Measurements from ENCODE around the gene TRAF1.

TRAF1 gene

GRCh38 chr9:120924698-120925534 lies 1.7 kb downstream of the TRAF1 start:
- no peak for DNase-seq (ENCODE audit: low read depth in 2 of 2)

DNA sequence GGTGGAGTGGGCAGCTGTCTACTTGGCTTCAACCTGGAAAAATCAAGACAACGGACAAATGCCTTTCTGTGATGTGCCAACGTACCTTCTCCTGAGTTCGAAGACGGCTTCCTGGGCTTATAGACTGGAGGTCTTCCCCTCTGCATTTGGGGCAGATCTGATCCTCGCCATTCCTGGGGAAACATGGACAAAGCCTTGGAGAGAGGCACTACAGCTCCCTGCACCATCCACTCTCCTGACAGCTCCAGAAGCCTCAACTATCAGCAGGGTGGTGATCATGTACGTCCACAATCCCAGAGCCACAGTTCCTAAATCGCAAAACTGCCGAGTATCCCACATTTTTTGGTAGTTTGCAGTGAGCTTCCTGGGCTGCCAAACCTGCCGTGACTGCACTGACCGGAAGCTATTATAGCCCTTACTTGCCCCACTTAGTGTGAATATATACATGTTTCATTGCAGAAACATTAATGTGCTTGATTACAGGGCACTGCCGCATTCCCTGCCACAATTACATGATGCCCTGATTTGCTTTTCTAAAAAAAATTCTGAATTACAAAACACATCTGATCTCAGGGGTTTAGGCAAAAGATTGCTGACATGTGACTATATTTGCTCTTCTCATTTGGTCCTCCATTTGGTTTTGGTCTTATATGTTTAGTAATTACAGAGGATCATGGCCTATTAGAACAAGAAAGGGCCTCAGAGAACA lies 2.8 kb downstream of the TRAF1 start:
- DNase-seq (ENCODE audit: low read depth in 2 of 2): no peak

- DNase-seq (ENCODE audit: low read depth in 2 of 2): no peak
Measured at GRCh38 chr9:120922404-120923195, 4.0 kb downstream of the TRAF1 start.

GRCh38 chr9:120921661-120922181 lies 4.9 kb downstream of the TRAF1 start:
- no peak for DNase-seq (ENCODE audit: low read depth in 2 of 2)

DNA sequence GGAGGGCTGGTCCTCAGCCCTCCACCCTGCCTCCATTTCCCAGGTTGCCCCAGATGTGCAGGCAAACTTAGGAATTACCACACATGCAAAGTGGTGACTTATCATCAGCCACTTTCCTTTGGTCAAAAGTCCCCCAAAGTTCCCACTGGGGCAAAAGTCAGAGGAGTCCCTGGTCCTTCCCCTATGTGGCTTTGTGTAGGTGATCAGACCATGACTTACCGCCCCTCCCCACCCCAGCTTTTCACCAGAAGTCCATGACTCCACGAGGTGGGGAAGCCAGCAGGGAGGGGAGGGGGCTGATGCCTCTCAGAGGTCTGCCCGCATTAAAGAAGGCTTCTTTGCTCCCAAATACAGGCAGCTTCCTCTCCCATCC lies 5.8 kb downstream of the TRAF1 start:
- no peak for DNase-seq (ENCODE audit: low read depth in 2 of 2)

- no peak for DNase-seq (ENCODE audit: low read depth in 2 of 2)
Measured at GRCh38 chr9:120919843-120920805, 6.5 kb downstream of the TRAF1 start.

DNA sequence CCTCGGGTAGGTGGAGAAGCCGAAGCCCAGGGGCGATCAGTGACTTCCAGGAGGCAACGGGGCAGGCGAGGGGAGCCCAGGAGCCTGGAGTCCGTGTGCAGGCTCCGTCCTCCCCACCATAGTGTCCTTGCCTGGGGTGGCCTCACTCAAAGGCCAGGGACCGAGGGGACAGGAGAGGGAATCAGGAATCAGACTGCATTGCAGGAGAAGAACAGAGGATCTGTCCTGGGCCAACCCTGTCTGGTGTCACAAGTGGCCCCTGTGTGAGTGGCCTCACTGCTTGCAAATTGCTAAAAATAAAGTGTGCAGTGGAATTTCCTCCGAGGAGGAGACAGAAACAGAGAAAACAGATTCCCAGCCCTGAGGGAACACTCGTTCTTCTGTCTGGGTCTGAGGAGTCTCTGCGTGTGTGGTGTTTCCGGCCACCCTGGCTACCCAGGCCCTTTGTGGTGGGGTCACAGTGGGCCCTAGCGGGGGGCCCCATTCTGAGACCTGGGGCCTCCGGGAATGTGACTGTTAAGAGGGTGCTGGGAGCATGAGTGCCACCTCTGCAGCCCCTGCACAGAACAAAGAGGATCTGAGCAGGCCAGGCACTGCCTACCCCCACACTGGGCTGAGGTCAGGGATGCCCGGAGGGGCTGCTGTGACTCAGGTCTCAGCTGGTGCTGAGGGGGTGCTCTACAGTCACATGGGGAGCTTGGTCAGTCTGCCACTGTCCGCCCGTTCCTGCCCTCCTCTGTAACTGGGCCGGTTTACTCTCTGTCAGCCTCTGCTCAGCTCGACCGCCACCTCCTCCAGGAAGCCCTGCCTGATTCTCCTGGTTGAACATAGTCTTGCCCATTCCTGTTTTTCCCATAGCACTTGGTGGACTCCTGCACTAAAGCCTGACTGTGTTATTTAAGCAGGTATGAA lies 7.4 kb downstream of the TRAF1 start:
- no peak for DNase-seq (ENCODE audit: low read depth in 2 of 2)

DNA sequence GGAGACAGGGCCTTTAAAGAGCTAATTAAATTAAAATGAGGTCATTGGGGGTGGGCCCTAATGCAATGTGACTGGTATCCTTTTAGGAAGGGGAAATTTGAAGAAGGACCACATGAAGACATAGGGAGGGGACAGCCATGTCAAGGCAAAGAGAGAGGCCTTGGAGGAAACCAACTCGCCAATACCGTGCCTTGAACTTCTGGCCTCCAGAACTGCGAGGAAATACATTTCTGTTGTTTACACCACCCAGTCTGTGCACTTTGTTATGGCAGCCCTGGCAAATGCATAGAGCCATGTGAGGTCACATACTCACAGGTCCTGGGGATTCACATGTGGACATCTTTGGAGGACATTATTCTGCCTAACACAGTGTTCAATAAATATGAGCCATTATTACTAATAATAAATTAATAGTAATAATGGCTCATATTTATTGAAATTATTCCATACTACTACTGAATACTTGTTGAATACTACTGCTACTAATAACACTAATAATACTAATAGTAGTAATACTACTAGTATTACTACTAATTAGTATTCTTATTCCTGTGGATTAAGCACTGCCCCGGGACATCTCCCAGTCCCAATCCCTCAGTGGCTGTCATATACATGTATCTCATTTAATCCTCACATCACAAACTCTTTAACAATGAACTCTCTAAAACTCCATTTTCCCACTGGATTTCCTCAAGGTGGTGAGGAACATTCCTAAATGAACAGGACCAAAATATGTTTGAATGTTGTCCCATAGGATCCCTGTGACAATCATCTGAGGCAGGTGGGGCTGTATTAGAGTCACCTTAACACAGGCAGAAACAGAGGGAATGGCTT lies 8.4 kb downstream of the TRAF1 start:
- DNase-seq (ENCODE audit: low read depth in 2 of 2): no peak

DNA sequence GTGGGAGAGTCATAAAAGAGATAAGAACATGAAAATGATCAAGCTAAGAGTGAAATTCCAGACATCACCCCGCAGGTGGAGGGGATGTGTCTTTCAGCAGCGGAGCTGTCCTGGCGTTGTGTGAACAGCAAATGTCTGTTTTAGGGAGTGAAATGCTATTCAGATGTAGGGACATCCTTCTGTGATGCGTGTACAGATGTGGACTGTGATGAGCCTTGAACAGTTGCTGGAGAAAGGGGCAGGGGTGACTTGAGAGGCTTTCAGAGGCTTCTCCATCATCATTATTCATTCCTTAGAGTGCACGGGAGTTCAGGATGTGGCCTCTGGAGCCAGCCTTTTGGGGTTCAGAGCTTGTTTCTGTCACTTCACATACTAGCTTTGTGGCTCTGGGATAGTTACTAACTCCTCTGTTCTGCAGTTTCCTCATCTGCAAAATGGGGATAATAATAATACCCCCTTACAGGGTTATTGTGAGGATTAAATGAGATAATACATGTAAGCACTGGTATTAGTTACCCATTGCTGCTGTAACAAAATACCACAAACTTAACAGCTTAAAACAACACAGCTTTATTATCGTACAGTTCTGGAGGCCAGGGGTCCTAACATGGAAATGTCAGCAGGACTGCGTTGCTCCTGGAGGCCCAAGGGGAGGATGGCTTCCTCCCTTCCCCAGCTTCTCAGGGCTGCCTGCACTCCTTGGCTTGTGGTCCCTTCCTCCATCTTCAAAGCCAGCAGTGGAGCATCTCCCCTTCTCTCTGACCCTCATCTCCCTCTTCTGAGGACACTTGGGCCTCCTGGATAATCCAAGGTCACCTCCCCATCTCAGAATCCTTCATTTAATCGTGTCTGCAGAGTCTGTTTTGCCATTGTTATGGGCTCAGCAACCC lies 9.4 kb downstream of the TRAF1 start:
- no peak for DNase-seq (ENCODE audit: low read depth in 2 of 2)

- no peak for DNase-seq (ENCODE audit: low read depth in 2 of 2)
Measured at GRCh38 chr9:120916588-120916987, 10.0 kb downstream of the TRAF1 start.

DNA sequence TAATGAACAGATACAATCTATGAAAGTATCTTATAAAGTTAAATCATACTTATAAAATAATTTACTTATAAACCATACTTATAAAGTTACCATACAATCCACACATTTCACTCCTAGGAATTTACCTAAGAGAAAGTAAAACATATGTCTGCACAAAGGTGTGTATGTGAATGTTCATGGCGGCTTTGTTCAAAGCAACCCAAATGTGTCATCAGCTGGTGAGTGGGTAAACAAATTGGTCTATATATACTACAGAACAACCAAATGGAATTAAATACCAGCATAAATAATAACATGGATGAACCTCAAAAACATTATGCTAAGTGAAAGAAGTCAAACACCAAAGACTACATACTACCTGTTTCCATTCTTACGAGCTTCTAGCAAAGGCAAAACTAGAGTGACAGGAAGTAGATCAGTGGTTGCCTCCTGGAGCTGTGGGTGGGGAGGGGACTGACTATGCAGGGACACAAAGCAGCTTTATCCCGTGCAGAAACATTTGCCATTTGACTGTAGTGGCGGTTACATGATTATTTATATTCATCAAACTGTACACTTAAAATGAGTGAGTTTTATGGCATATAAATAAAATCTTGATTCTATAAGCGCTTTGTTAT lies 10.6 kb downstream of the TRAF1 start:
- no peak for DNase-seq (ENCODE audit: low read depth in 2 of 2)

GRCh38 chr9:120914953-120915352 lies 11.6 kb downstream of the TRAF1 start:
- no peak for DNase-seq (ENCODE audit: low read depth in 2 of 2)

- DNase-seq (ENCODE audit: low read depth in 2 of 2): no peak
Measured at GRCh38 chr9:120914396-120914795, 12.2 kb downstream of the TRAF1 start.

DNA sequence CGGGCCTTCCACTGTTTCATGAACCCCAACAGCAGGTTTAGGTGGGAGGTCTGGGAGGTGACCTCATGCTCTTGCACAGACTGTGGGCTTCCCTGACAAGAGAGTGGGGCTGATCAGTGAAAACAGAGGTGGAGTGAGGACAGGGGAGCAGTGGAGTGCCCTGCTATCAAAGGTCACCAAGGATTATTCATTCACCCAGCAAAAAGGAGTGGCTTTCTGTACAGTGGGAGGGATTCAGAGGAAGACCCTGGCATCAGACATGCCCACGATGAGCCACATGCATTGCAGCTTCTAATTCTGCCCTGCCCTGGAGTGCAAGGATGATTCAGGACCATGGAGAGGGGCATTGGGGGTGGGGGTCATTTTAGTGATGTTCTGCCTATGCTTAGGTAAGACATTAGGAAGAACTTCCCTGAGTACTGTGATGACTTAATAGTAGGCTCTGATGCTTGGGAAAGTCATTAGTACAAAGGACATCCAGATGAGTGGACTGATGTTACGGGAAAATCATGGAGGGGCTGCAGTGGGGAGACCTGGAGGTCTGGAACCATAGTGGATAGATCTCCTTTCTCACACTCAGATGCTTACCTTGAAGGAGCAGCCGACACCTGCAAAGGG lies 12.8 kb downstream of the TRAF1 start:
- DNase-seq (ENCODE audit: low read depth in 2 of 2): no peak

DNA sequence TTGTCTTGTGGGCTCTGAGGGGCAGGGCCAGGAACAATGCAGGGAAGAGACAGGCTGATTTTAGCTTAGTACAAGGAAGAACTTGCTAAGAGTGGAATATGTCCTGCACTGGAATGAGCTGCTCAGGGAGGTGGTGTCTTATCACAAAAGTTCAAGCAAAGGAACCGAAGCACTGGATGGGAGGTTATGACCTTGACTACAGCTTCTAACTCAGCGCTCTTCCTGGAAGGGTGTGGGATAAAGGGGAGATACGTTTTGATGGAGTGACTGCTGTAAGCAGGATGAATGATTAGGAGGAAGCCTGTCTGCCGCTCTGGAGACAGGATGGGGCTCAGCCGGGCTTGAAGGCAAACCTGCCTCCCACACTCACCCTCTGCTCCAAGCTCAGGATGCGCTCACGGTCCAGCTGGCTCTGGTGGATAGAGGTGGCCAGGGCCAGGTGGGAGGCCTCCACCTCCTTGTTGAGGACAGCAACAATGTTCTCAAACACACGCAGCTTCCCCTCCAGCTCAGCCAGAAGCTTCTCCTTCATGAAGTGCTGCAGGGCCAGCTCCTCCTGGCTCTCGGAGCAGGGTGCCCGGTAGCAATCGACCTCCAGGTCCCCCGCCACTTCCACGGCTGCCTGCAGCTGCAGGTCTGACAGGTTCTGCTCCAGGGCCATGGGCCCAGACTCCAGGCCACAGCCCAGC lies 13.5 kb downstream of the TRAF1 start:
- no peak for DNase-seq (ENCODE audit: low read depth in 2 of 2)

DNA sequence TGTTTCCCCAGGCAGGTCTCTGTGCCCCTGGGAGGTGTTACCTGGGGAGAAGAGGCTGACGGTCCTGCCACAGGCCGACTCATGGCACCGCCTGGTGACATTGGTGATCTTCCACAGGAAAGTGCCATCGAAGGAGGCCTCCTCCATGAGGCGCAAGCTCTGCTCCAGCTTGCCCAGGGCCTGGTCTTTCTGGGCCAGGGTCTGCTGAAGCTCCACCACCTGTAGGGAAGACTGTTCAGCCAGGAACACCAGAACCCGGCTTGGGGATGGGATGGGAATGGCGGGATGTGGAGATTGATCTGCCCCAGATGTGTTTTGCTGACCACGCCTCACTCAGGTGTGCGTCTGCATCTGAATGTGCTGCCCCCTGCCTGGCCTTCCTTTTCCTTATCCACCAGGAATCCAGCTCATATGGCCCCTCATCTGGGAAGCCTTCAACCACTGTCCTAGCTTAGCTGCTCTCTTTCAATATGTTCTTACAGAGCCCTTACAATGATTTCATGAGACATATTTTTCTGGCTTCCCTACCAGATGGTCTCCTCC lies 15.2 kb downstream of the TRAF1 start:
- DNase-seq (ENCODE audit: low read depth in 2 of 2): no peak
